PFSK-1 (cell line): ENCODE data around the gene NAV3.

Experiments used
- FOXP2 ChIP-seq: optimal IDR thresholded peaks from 2 replicates; pipeline ENCODE3; 2011; ENCODE audit warnings: borderline replicate concordance, control low read depth, inconsistent platforms; ENCODE audit not compliant: insufficient read depth; ENCODE audit errors: extremely low read length, extremely low read depth
- POLR2AphosphoS5 ChIP-seq: IDR thresholded peaks from 2 replicates; pipeline ENCODE4 v1.6.1; 2012; ENCODE audit warnings: low read depth, mild to moderate bottlenecking, control low read depth, low read length, moderate library complexity
- SIN3A ChIP-seq: IDR thresholded peaks from 2 replicates; pipeline ENCODE4 v1.6.1; 2012; ENCODE audit warnings: mild to moderate bottlenecking, low read length, moderate library complexity, borderline replicate concordance; ENCODE audit not compliant: insufficient read depth
- TAF1 ChIP-seq: IDR thresholded peaks from 2 replicates; pipeline ENCODE4 v1.6.1; 2012; ENCODE audit warnings: low read length, control low read depth, borderline replicate concordance; ENCODE audit not compliant: insufficient read depth
- TF ChIP-seq, protein P1 (sequence below), 2 experiments: IDR thresholded peaks; 2 replicates each; pipeline versions ENCODE4 v1.6.1 to v1.8.0; 2011 to 2012; ENCODE audit warnings: low read depth in 2 of 2, low read length in 2 of 2, control low read depth in 1 of 2, inconsistent platforms in 1 of 2, mild to moderate bottlenecking in 1 of 2, moderate library complexity in 1 of 2; ENCODE audit not compliant: insufficient read depth in 1 of 2

Gene NAV3

DNA sequence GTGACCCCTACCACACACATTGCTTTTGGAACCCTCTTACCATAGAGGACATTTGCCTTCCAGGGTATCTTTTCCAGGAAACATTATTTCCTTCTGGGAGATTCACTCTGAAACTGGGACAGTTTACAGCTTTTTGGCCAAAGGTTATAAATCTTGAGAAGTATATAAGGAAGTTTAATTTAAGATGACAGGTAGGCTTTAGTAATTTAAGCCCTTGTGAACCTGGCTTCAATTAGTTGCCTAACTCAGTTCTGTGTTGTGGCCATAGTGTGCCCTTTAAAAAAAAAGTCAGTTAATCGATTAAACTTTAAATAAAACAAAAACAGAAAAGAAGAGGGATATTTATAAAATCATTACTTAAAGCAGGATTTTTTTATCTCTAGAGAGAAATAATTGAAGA lies 142.9 kb downstream of the NAV3 start:
- TF ChIP-seq, protein P1, sequence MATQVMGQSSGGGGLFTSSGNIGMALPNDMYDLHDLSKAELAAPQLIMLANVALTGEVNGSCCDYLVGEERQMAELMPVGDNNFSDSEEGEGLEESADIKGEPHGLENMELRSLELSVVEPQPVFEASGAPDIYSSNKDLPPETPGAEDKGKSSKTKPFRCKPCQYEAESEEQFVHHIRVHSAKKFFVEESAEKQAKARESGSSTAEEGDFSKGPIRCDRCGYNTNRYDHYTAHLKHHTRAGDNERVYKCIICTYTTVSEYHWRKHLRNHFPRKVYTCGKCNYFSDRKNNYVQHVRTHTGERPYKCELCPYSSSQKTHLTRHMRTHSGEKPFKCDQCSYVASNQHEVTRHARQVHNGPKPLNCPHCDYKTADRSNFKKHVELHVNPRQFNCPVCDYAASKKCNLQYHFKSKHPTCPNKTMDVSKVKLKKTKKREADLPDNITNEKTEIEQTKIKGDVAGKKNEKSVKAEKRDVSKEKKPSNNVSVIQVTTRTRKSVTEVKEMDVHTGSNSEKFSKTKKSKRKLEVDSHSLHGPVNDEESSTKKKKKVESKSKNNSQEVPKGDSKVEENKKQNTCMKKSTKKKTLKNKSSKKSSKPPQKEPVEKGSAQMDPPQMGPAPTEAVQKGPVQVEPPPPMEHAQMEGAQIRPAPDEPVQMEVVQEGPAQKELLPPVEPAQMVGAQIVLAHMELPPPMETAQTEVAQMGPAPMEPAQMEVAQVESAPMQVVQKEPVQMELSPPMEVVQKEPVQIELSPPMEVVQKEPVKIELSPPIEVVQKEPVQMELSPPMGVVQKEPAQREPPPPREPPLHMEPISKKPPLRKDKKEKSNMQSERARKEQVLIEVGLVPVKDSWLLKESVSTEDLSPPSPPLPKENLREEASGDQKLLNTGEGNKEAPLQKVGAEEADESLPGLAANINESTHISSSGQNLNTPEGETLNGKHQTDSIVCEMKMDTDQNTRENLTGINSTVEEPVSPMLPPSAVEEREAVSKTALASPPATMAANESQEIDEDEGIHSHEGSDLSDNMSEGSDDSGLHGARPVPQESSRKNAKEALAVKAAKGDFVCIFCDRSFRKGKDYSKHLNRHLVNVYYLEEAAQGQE (IDR thresholded peaks at IDR 0.05; ENCODE audit: insufficient read depth in 1 of 2, low read depth in 2 of 2, low read length in 2 of 2), result no peak
- TF ChIP-seq POLR2AphosphoS5 (no peak), FOXP2 (no peak), SIN3A (no peak), TAF1 (no peak)

DNA sequence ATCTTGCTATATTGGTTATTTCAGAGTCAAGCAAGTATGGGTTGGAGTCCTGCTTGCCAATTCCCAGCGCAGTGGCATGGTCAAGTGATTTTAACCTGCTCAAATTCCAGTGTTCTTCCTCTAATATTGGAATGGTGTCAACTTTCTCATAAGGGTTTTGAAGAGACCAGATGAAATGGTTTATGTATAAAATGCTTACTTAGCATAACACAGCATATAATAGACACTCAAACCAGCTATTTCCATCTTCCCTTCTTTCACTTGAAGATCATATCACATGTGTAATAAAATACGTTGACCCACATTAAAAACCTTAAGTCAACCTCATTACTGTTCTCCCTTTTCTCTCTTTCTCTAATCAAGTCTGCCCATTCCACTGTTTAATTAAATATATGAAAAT lies 144.0 kb downstream of the NAV3 start:
- TF ChIP-seq FOXP2 (no peak), POLR2AphosphoS5 (no peak), SIN3A (no peak), TAF1 (no peak)
- TF ChIP-seq, protein P1 (IDR thresholded peaks at IDR 0.05; ENCODE audit: insufficient read depth in 1 of 2, low read depth in 2 of 2, low read length in 2 of 2), result no peak

DNA sequence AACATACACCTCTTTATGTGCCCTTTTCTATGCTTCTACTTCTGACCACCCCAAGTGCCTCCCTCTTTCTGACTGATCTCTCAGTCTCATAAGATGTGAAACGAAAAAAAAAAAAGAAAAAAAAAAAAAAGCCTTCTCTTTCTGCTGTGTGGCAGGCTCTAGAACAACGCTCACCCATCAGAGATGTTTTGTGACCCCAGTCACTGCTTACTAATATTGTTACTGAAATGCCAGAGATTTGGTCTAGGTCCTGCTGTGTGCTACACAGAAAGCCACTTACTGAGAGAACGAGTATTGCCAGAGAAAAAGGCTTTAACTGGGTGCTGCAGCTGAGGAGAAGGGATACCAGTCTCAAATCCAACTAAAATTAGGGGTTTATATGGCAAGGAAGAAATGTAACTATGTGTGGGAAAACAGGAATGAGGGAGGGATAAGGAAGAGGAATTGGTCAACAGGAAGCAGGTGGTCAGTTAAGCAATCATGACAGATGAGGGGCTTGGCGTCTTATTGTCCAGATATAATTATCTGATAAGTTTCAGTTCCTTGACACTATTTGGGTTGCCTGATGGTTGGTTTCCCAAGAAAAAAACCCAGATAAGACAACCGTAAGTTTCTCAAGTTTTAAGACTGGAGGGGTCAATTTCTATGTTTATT lies 149.0 kb downstream of the NAV3 start:
- TF ChIP-seq SIN3A, result no peak
- TF ChIP-seq FOXP2, result no peak
- no peak for TF ChIP-seq POLR2AphosphoS5
- TF ChIP-seq, protein P1 (IDR thresholded peaks at IDR 0.05; ENCODE audit: insufficient read depth in 1 of 2, low read depth in 2 of 2, low read length in 2 of 2), result no peak
- TF ChIP-seq TAF1, result no peak

DNA sequence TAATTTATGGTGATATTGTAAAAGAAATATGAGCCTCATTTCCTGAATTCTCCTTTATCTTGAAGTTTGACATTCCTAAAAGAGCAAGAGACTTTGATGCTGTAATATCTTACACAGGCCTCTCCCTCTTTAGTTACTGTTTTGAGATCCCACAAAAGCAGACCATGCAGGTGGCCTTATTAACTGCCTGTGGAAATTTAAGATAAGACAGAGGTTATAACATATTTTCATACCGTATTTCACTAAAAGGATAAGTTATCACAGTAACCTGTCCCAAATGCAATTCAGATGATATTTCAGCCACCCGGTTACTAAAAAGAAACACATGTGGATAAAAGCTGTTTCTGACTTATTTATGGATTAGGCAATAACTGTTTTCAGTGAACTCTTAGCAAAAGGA lies 150.1 kb downstream of the NAV3 start:
- TF ChIP-seq, protein P1 (IDR thresholded peaks at IDR 0.05; ENCODE audit: insufficient read depth in 1 of 2, low read depth in 2 of 2, low read length in 2 of 2), result no peak
- TF ChIP-seq TAF1 (no peak), FOXP2 (no peak), SIN3A (no peak), POLR2AphosphoS5 (no peak)
